Fibroblast of mammary gland (primary cell): Measurements from ENCODE around the gene ZNF398.

Source experiments
- DNase-seq: peaks from one replicate; pipeline ENCODE4 v3.0.0-alpha.2; 2010; ENCODE audit warnings: low read depth
- H3K4me3 ChIP-seq: 2 replicates; pipeline ENCODE4 v1.5.1; 2011; ENCODE audit warnings: low read depth, mild to moderate bottlenecking, low read length, moderate library complexity; ENCODE audit not compliant: control insufficient read depth
- CTCF ChIP-seq: conservative IDR thresholded peaks from 2 replicates; pipeline ENCODE4 v1.5.1; 2011; ENCODE audit warnings: low read depth, low read length, inconsistent platforms; ENCODE audit not compliant: control insufficient read depth, insufficient read depth

ZNF398 gene

DNA sequence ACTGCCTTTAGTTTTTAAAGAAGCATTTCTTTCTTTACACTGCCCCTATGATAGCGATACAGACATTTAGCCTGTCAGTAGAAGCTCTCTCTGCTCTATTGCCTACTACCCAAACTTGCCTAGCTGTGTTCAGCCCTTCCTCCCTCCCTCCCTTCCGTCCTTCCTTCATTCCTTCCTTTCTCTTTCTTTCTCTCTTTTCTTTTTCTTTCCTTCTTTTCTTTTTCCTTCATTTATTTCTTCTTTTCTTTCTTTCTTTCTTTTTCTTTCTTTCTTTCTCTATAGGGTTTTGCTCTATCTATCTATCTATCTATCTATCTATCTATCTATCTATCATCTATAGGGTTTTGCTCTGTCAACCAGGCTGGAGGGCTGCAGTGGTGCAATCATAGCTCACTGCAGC lies 85.1 kb downstream of the ZNF398 start:
- no peak for TF ChIP-seq CTCF
- H3K4me3 ChIP-seq: no peak overlapping the region
- no peak for DNase-seq
